Thyroid gland (tissue), 4 donors: Measurements from ENCODE around the gene SFXN5. TPM values are rescaled to one million over a fixed set of nuclear protein-coding genes. Genes with fewer than 3 reads are reported as not detected.
"Not testable (repeated sequence)": the region's sequence is repeated elsewhere in the genome, so short reads cannot be mapped to it uniquely, and the experiment has no call there.

ENCODE experiments used
- DNase-seq, 2 donors: peaks; one replicate each; pipeline ENCODE4 v3.0.0-alpha.2; 2019
- H3K27ac ChIP-seq, 3 donors: fragments of 200-600 bp; sonication (generic); 1 replicate in 2 of 3; 2 replicates in 1 of 3; pipeline ENCODE4 v1.5.1; 2016 to 2019; ENCODE audit warnings: mild to moderate bottlenecking in 1 of 3, moderate library complexity in 1 of 3
- H3K27me3 ChIP-seq: fragments of 200-600 bp; sonication (generic); one replicate; pipeline ENCODE4 v1.5.1; 2019
- H3K36me3 ChIP-seq, 2 donors: fragments of 200-600 bp; sonication (generic); one replicate each; pipeline ENCODE4 v1.5.1; 2016 to 2019
- H3K4me1 ChIP-seq, 2 donors: fragments of 200-600 bp; sonication (generic); one replicate each; pipeline ENCODE4 v1.5.1; 2017 to 2019
- H3K4me3 ChIP-seq, 3 donors: fragments of 200-600 bp; sonication (generic); replicated peaks in 1 of 3; 1 replicate in 2 of 3; 2 replicates in 1 of 3; pipeline ENCODE4 v1.5.1; 2016; ENCODE audit warnings: mild to moderate bottlenecking in 1 of 3
- H3K9me3 ChIP-seq: fragments of 200-600 bp; sonication (generic); one replicate; pipeline ENCODE4 v1.5.1; 2017
- CTCF ChIP-seq, 6 experiments: fragments of 200-600 bp in 3 of 6; fragments of 450-650 bp in 3 of 6; sonication (generic) in 3 of 6; IDR thresholded peaks; one replicate each; pipeline ENCODE4 v1.5.1; 2016 to 2019; ENCODE audit warnings: antibody characterized with exemption in 6 of 6, mild to moderate bottlenecking in 2 of 6, inconsistent platforms in 1 of 6, moderate library complexity in 1 of 6
- POLR2A ChIP-seq, 2 donors: fragments of 450-650 bp; IDR thresholded peaks; one replicate each; pipeline ENCODE4 v1.6.1; 2017; ENCODE audit warnings: antibody characterized with exemption in 2 of 2, mild to moderate bottlenecking in 2 of 2, moderate library complexity in 1 of 2
- WGBS, 2 donors: methylation state at CpG; one replicate each; pipeline ENCODE4 v1.1.5; 2017; 5-methylcytosine and 5-hydroxymethylcytosine counted together
- intact Hi-C: fragments of 100-400 bp; cut with DNase I; formaldehyde crosslinking; loops from one replicate; pipeline ENCODE4 v1.15.1; 2023
- total RNA-seq, 4 donors: library from RNA; depleted of rRNA; stranded (reverse); fragments of >200 nt; gene quantifications; one replicate each; pipeline ENCODE4 v1.2.3, GENCODE V29; 2016

Gene SFXN5
- total RNA-seq, 4 donors from 2014 or later, result 10.3 to 17.2 (median 16.5) TPM

DNA sequence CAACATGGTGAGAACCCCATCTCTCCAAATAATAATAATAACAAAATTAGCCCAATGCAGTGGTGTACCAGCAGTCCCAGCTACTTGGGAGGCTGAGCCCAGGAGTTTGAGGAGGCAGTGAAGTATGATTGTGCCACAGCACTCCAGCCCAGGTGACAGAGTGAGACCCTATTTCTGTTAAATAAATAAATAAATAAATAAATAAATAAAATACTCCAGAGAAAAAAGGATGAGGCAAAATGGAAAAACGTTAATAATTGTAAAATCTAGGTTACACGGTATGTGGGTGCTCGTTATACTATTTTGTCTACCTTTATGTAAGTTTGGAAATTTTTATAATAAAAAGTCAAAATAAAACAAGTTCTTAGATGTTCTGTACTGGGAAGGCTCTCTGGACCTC lies 162.8 kb downstream of the SFXN5 start:
- no peak for TF ChIP-seq POLR2A (IDR thresholded peaks at IDR 0.05)
- no peak for TF ChIP-seq CTCF (IDR thresholded peaks at IDR 0.05)
- Histone ChIP-seq H3K36me3 (no peaks in the 10 kb centered on the region), H3K4me3 (no peak overlapping the region), H3K27ac (no peak overlapping the region), H3K4me1 (no peaks in the 10 kb centered on the region), H3K9me3 (no peaks in the 10 kb centered on the region), H3K27me3 (peaks cover 29% of the 10 kb centered on the region)
- DNase-seq, result no peak
- intact Hi-C loops, result no loop called here
- 86 to 89% methylated on average over 3 of the region's 3 CpGs for WGBS, 2 donors

GRCh38 chr2:72907369-72907768 lies 164.1 kb downstream of the SFXN5 start:
- H3K9me3 ChIP-seq, H3K27ac ChIP-seq, DNase-seq, H3K36me3 ChIP-seq, H3K4me1 ChIP-seq, H3K4me3 ChIP-seq, intact Hi-C loops: not testable (repeated sequence)
- peaks cover 17% of the 10 kb centered on the region for H3K27me3 ChIP-seq
- WGBS, 2 donors, result 78 to 87% methylated on average over 13 of the region's 13 CpGs

- no peak overlapping the region for H3K4me3 ChIP-seq
- no peak for DNase-seq
- H3K36me3 ChIP-seq, result no peaks in the 10 kb centered on the region
- no peaks in the 10 kb centered on the region for H3K4me1 ChIP-seq
- no peaks in the 10 kb centered on the region for H3K9me3 ChIP-seq
- whole genome bisulfite sequencing, 2 donors, result 33 to 41% methylated on average over 3 of the region's 3 CpGs
- TF ChIP-seq POLR2A (IDR thresholded peaks at IDR 0.05) (no peak), CTCF (IDR thresholded peaks at IDR 0.05) (no peak)
- intact Hi-C loops, result no loop called here
- no peak overlapping the region for H3K27ac ChIP-seq
- H3K27me3 ChIP-seq, result no peaks in the 10 kb centered on the region
These were observed 170.1 kb downstream of the SFXN5 start for GRCh38 chr2:72901426-72901825.

DNA sequence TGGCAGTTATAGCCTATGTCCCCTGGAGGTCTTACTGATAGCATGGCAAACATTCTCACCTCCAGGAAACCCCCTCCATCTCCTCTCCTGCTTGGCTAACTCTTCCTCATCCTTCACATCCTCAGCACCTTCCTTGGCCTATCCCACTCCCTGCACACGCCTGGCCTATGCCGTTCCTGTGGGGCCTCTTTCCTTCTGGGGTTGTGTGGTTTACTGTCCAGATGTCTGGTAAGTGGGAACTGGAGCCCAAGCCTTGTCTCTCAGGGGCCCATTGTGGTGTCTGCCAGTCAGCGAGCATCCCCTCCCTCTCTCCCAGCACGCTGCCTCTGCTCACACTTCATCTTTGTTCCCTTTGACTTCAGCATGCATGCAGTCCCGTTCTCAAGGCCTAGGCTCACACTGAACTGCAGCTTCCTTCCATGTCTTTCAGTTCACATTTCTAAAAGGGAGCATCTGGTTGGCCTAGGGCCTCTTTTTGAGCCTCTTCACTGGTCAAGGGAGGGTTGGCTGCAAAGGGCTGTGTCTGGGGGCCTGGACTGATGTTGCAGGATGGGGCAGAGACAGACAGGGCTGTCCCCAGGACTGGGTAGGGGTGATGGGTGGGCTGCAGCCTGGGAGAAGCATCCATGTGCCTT lies 171.2 kb downstream of the SFXN5 start:
- 81 to 89% methylated on average over 5 of the region's 5 CpGs for WGBS, 2 donors
- Histone ChIP-seq H3K27me3 (no peaks in the 10 kb centered on the region), H3K36me3 (no peaks in the 10 kb centered on the region), H3K27ac (no peak overlapping the region), H3K4me3 (no peak overlapping the region), H3K9me3 (no peaks in the 10 kb centered on the region), H3K4me1 (peaks cover 4 to 8% of the 10 kb centered on the region in 2 donors)
- DNase-seq, result no peak
- intact Hi-C loops, result no loop called here
- no peak for TF ChIP-seq POLR2A (IDR thresholded peaks at IDR 0.05)

DNA sequence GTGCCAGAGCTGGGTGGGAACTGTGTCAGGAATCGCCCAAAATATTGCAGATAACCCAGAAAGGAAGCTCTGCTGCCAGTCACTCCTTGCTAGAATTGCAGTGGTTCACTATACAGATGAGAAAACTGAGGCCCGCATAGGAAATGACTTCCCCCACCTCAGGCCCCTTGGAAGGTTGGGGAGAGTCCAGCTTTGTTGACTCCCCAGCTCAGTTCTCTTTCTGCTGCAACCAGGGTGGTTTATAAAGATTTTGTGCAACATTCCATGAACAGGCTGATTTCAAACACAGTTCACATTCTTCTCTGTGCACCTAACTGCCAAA lies 173.0 kb downstream of the SFXN5 start:
- H3K27me3 ChIP-seq, result no peaks in the 10 kb centered on the region
- H3K4me1 ChIP-seq, result peaks cover 4 to 8% of the 10 kb centered on the region in 2 donors
- H3K4me3 ChIP-seq, result no peak overlapping the region
- intact Hi-C loops, result loop anchor here (10.0 kb wide), 1 partner anchor 276 kb away; no protein-coding TSS in a partner anchor
- H3K36me3 ChIP-seq, result no peaks in the 10 kb centered on the region
- H3K27ac ChIP-seq, result no peak overlapping the region
- H3K9me3 ChIP-seq, result no peaks in the 10 kb centered on the region
- TF ChIP-seq POLR2A (IDR thresholded peaks at IDR 0.05) (no peak), CTCF (IDR thresholded peaks at IDR 0.05) (no peak)
- 78 to 79% methylated on average over 2 of the region's 2 CpGs for WGBS, 2 donors
- no peak for DNase-seq

DNA sequence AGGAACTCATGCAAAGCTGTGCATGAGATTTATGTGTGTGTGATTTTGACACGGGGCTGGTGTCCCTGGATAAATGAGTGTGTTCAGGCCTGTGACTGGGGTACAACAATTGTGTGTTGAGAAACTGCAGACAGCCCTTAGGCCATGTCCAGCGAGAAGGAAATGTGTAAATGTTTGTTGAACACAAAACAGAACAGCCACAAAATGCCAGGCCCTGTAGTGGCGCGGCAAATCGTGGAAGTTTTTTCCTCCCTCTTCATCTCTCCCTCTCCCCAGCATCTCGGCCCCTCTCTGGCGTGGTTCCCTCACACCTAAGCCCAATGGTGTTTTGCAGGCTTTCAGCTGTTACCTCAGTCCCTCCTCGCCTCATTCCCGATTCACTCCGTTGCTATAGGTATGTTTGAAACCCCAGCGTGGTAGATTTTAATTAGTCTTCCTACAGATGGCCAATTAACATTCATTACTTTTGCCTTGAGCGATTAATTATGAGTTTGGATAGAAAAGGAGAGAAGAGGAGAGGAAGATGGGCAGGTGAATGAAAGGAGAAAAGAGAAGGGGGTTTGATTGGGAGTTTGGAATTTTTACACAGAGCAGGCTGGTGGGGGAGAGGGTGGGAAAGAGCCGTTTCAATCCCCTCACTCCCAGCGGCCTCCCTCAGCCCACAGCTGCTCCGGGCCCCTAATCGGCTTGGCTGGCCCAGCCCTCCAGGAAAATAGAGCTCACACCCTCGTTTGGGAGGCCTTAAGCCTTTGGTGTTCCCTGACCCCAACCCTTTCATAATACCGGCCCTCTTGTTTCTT lies 173.5 kb downstream of the SFXN5 start:
- intact Hi-C loops, result loop anchor here (10.0 kb wide), 1 partner anchor 277 kb away; no protein-coding TSS in a partner anchor
- Histone ChIP-seq H3K9me3 (no peaks in the 10 kb centered on the region), H3K4me1 (peaks cover 4 to 8% of the 10 kb centered on the region in 2 donors), H3K4me3 (no peak overlapping the region), H3K36me3 (no peaks in the 10 kb centered on the region), H3K27ac (no peak overlapping the region), H3K27me3 (no peaks in the 10 kb centered on the region)
- DNase-seq, result no peak
- 61 to 66% methylated on average over 18 of the region's 18 CpGs for WGBS, 2 donors
- no peak for TF ChIP-seq CTCF (IDR thresholded peaks at IDR 0.05)
- no peak for TF ChIP-seq POLR2A (IDR thresholded peaks at IDR 0.05)
